SH-SY5Y (cell line): ENCODE results near the gene SLC6A18.

Source experiments
- GATA2 ChIP-seq: IDR thresholded peaks from 2 replicates; pipeline ENCODE4 v1.6.1; 2011; ENCODE audit warnings: mild to moderate bottlenecking, low read depth, low read length
- GATA3 ChIP-seq: IDR thresholded peaks from 2 replicates; pipeline ENCODE4 v1.6.1; 2011; ENCODE audit warnings: low read depth, mild to moderate bottlenecking, low read length, moderate library complexity

DNA sequence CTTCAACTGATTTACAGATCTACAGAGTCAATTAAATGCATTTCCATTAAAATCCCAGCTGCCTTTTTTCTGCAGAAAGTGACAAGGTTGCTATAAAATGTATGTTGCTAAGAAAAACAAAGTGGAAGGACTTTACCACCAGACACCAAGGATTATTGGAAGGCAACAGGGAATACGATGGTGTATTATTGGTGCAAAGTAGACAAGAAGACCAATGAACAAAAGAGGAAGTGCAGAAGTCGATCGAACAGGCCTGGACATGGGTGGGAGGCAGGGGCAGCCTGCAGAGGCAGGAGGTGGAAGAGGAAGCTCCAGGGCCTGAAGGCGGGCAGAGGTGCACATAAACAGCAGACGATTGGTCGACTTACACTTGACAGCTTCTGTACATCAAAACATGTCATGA is 34.3 kb upstream of the SLC6A18 start:
- TF ChIP-seq GATA3 = no peak
- TF ChIP-seq GATA2 = no peak
